SKM-1 treated with dmso at 0.1 percent for 144 hours (cell line): ENCODE results near the gene RITA1.
"Not testable (repeated sequence)": the region's sequence is repeated elsewhere in the genome, so short reads cannot be mapped to it uniquely, and the experiment has no call there.

ENCODE experiments used
- DNase-seq: peaks from one replicate; lab custom pipeline; 2025; ENCODE audit not compliant: unreplicated experiment; lab: John Stamatoyannopoulos, UW

Gene RITA1, protein sequence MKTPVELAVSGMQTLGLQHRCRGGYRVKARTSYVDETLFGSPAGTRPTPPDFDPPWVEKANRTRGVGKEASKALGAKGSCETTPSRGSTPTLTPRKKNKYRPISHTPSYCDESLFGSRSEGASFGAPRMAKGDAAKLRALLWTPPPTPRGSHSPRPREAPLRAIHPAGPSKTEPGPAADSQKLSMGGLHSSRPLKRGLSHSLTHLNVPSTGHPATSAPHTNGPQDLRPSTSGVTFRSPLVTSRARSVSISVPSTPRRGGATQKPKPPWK

DNA sequence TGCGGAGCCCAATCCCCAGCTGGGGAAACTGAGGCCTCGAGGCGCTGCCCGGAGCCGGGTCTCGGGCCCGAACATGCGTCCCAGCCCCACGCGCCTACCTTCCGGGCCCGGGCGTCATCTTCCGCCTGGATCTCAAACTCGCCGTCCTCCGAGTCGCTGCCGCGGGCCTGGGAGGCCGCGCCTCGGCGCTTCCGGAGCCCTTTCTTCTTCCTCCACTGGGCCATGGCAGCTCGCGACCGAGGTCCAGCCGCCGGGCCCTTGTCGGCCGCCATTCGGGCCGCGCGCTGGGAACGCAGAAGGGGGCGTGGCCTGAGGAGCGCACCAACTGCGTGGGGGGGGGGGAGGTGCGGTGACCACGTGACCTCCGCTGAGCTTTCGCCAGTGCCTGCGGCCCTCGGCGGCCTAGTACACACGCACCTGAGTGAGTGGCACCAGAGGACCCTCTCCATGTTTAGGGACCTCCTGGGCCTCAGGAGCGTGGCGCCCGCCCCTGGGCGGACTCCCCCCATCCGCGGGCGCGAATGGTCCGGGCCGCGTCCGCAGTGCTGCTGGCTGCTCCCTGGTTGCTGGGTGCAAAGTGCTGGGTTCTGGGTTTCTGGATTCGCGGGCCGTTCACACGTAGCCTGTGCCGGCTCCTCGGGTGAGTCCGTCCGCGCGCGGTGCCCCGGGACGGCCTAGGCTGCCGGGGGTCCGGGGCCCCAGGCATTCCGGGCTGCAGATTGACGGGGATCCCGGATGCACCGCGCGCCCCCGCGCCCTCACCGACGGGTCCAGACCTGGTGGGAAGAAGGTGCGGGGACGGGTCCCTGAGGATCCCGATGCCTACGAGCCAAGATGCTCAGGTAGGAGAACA, at the start of gene RITA1, which contains the start of gene DDX54:
RITA1 (plus strand) TSS at position 542 of the 853 bp plus-strand sequence. CDS start 1,026 bp downstream, outside the sequence.
DDX54 (minus strand) TSS at position 299 of the 853 bp plus-strand sequence; CDS start at position 272, 27 bp downstream.
- DNase-seq: peak; percentile 48

DNA sequence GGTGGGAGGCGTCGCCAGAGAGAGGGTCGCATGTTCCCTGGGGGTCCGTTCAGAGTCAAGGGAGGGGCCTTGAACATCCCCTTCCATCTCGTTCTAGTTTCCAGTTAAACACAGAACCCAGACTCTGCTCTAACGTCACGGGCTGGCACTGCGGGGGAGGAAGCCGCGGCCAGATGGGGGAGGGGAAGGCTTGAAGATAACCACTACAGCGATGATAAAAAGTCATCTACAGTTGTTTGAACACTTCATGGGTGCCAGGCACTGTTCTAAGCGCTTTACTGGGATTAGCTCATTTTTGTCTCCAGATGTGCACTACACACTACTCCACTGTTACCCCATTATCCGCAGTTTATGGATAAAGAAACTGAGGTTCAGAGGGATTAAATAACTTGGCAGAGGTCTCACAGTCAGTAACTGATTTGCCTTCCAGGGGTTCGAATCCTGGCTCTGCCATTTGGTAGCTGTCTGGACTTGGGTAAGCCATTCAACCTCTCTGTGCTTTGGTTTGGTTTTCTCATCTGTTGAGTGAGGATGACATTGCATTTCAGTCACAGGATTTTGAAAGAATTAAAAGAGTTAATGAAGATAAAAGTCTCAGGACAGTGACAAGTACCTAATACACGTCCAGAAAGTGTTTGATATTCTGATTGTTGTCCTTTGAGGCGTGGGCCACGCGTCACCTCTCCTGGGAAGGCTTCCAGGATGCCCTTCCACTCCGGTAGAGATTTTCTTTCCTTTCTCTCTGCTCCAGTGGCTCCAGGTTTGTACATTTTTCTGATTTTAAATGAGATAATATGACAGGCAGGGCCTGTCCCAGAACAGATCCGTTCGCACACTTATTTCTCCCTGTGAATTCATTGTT, 49.2 kb upstream of the RITA1 start:
- DNase-seq: no peak

DNA sequence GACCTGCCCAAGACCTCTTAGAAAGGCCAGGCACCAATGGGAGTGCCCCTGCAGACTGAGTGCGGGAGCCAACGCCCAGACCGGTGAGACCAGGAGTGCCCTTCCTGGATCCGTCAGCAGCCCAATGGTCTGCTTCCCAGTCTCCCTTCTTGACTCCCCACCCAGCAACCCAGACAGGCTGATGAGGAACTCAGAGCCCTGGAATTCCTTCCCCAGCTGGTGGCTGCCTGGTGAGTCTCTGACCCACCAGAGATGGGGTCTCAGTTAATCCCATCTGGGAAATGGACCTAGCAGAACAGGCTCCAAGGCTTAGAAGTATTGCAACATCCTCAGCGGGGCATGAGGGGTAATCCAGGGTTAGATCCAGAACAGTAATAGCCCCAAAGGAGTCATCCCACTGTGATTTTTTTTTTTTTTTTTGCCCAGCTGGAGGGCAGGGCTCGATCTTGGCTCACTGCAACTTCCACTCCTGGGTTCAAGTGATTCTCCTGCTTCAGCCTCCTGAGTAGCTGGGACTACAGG, 48.5 kb upstream of the RITA1 start:
- DNase-seq: no peak

DNA sequence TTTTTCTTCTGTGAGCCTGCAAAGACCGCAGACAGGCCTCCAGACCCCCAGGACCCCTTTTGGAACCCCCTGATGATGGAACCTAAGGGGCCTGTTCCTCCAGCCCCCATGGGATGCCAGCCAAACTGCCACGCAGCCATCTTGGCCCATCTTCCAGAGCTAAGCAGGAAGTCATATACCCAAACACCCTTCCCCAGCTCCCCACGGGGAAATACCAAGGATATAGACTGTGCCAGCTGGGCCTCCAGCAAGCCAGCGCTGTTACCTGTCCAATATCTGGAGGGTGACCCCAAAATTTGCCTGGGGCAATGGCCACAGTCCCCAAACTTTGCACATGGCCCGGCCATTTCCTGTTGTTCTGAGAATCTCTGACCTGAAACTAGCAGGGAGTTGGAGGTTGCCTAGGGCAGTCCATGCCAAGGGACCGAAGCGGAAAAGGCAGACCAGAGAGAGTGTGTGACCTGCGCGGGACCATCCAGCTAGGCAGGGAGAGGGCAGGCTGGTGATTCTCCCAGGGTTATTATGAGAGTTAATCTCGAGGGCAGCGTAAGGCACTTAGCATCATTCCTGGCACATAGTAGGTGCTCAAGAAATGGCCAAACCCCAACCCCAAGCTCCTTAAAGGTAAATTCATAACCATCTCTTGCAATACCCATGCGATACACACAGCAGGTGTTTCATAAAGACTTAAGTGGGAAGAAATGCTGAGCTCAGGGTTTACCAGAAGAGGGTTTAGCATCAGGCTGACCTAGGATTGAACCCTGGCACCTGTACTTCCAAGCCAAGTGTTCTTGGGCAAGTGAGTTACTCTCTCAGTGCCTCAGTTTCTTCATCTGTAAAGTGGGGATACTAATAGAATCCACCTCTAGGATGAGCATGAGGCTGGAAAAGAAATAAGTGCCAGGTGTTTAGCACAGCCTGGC, 47.4 kb upstream of the RITA1 start:
- no peak for DNase-seq

DNA sequence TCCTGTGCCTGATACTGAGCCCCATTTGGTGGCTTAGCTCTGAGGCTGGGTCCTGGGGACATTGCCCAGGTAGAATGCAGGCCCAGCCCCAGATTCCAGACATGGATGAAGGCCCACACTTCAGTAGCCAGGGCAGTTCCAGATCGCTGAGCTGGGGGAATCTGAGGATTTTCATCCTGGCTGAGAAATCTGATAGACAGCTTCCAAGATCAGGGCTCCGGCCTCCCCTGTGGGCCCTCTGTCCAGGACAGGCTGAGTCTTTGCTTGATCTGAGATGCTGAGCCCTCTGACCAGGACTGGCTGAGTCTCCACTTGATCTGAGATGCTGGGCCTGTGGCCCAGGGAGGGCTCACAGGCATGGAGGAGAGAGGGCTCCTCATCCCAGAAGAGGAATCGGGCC, 46.7 kb upstream of the RITA1 start:
- no peak for DNase-seq

DNA sequence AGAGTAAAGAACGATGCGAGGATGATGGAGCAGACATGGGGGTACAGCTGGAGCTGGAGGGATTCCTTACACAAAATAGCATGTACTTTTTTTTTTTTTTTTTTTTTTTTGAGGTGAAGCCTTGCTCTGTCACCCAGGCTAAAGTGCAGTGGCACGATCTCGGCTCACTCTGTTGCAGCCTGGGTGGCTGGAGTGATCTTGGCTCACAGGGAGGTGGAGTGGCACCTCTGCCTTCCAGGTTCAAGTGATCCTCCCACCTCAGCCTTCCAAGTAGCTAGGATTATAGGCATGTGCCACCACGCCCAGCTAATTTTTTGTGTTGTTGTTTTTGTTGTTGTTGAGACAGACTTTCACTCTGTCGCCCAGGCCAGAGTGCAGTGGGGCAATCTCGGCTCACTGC, 44.8 kb upstream of the RITA1 start:
- DNase-seq: no peak

DNA sequence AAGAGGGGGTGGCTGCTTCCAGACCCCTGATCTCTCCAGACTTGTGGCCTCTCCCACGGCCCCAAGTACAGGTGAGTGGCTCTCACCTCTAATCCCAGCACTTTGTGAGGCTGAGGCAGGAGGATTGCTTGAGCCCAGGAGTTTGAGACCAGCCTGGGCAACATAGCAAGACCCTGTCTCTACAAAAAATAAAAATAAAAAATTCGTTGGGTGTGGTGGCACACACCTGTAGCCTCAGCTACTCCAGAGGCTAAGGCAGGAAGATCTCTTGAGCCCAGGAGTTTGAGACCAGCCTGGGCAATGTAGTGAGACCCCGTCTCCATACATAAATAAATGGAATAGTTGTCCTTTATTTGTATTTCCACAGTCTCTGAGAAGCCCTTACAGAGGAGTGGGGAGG, 43.8 kb upstream of the RITA1 start:
- DNase-seq: not testable (repeated sequence)

DNA sequence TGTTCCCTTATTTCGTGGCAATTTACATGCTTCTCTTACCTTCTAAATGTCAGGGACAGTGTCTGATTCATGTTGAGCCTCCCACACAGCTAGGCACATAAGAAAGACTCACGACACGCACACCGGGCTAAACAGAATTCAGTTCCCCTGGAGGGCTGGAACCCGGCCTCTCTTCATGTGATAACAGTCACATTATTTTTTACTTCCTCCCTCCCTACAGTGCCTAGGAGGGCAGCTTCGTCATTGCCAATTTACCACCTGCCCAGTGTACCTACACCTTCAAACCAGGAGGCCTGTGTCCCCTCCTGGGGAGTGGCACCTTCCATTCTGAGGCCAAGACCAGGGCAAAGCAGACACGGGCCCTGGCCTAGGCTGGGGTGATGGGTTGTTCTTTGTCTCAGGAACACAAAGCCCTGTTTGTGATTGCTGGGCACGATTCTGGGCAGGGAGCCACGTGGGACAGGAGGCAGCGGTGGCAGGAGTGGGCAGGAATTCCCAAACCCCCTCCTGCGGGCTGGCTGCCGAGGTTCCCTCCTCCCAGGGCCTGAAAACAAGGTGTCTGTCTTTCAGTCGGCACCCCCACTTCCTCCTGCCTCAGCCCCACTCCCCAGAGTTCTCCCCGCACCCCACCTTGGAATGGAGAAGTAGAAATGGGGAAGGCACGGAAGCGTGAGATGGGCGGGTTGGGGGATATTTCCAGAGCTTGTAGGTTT, 43.2 kb upstream of the RITA1 start:
- DNase-seq: peak; percentile 58

DNA sequence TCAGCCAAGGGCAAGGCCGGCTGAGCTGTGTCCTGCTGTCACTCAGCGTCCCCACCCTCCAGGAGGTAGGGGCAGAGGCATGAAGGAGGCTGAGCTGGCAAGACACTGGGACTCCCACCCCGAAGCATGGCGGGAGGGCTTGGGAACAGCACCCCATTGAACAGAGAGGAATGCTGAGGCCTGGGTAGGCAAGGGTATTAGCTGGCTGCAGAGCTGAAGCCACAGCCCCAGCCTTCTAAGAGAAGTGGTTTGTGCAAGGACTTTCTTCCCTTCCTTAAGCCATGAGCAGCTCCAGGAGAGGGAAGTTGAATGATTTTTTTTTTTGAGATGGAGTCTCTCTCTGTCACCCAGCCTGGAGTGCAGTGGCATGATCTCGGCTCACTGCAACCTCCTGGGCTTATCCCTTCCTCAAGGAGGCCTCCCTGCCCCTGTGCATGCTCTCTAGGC, 42.6 kb upstream of the RITA1 start:
- peak; percentile 28 for DNase-seq

DNA sequence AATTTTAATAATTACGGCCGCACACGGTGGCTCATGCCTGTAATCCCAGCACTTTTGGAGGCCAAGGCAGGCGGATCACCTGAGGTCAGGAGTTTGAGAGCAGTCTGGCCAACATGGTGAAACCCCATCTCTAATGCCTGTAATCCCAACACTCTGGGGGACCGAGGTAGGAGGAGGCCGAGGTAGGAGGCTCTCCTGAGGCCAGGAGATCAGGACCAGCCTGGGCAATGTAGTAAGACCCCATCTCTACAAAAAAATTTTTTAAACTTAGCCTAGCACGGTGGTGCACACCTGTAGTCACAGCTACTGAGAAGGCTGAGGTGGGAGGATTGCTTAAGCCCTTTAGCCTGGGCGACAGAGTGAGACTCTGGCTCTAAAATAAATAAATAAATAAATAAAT, 41.6 kb upstream of the RITA1 start:
- DNase-seq: no peak

DNA sequence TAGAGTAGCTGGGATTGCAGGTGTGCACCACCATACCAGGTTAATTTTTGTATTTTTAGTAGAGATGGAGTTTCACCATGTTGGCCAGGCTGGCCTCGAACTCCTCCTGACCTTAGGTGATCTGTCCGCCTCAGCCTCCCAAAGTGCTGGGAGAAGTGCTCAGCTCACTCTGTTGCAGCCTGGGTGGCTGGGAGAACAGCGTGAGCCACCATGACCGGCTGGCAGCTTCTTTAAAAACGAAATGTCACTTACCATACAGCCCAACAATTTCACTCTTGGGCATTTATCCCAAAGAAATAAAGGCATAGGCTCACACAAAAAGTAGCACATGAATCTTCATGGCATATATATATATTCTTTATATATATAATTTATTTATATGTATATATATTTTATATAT, 40.7 kb upstream of the RITA1 start:
- no peak for DNase-seq

DNA sequence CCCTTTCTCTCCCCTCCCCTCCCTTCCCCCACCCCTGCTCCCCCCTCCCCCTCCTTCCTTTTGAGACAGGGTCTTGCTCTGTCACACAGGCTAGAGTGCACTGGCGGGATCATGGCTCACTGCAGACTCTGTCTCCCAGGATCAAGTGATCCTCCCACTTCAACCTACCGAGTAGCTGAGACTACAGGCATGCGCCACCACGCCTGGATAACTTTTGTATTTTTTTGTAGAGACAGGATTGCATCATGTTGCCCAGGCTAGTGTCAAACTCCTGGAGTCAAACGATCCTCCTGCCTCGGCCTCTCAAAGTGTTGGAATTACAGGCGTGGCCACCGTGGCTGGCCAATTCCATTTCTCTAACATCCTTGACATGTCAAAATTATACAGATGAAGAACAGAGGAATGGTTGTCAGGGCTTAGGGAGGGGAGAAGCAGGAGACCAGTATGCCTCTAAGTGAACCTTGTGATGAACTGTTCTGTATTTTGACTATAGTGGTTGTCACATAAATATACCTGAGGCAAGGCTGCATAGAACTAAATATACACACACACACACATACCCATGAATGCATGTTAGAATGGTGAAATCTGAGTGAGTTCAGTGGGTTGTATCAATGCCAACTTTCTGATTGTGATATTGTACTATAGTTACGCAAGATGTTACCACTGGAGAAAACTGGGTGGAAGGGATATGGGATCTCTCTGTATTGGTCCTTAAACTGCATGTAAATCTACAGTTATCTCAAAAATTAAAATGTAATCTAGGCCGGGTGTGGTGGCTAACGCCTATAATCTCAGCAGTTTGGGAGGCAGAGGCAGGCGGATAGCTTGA, 39.6 kb upstream of the RITA1 start:
- DNase-seq: no peak

DNA sequence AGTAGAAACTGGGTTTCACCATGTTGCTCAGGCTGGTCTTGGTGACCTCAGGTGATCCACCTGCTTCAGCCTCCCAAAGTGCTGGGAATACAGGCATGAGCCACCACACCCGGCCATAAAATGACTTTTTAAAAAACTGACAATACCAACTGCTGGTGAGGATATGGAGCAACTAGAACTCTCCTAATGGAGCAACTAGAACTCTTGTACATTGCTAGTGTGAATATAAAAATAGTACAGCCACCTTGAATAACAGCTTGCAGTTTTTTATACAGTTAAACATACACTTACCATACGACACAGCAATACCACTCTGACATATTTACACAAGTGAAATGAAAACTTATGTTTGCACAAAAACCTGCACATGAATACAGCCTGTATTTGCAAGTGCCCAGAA, 38.5 kb upstream of the RITA1 start:
- DNase-seq: no peak

DNA sequence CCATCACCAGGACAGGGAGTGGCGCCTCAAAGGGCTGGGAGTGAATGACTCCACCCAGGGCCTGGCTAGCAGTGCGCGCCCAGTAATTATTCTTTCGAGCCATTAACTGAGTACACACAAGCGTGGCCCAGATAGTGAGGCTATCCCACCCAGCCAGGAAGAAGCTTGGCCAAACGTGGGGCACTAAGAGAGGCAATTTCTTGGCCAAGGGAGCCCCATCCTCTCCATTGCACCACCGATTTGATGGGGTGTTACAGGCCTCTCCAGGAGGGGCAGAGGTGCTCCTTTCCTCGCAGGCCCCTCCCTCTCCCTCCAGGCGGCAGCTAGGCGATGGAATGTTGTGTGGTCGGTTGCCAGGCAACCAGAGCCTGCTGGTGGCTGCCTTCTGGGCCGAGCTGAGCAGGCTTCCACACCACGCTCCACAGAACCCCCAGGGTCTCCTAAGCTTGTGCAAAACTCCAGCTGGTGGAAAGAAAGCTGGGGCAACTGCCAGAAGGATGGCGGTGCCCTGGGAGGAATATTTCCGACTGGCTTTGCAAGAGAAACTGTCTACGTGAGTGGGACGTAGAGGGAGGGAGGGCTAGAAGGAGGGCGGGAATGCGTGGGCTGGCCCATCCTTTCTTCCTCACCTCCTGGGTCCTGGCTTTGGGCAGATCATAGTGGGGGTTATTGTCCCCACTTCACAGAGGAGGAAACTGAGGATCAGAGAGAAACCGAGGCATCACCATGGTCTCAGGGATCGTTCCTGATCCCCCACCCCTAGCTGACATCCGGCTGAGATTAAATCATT, 36.0 kb upstream of the RITA1 start, which contains the start of gene CFAP73:
CFAP73 (plus strand) TSS at position 364 of the 790 bp plus-strand sequence; CDS start at position 498, 134 bp downstream.
- no peak for DNase-seq

DNA sequence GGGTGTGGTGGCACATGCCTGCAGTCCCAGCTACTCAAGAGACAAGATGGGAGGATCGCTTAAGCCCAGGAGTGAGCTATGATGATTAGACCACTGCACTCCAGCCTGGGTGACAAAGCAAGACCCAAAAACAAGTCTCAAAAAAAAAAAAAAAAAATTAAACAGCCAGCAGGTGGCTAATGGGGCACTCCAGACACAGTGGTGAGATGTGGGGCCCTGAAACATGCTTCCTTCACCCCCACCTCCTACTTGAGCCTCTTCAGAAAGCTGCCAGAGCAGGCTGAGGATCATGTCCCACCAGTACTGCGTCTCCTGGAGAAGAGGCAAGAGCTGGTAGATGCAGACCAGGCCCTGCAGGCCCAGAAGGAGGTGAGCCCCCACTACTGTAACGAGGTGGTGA, 33.9 kb upstream of the RITA1 start:
- no peak for DNase-seq

DNA sequence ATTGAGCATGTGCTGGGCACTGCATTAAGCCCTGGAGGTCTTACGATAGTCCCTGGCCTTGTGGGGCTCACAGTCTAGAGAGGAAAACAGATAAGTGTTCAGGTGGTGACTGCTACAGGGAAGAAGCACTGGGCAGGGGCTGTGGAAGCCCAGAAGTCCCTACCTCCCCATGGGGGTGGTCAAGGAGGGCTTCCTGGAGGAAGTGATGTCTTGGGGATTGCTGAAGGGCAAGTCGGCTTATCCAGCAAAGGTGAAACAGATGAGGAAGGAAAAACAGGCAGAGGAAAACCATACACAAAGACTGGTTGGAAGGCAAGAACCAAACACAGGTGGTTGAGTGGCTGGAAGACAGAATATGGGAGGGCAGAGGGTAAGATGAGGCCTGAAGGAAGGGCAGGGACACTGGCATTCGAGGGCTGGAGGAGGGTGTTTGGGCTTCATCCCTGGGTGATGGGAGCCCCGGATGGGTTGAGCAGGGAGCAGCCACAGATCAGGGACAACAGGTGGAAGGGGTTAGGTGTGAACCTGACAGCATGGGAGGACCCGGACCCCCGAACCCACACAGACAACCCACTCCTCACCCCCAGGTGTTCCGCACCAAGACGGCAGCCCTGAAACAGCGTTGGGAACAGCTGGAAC, 33.2 kb upstream of the RITA1 start:
- no peak for DNase-seq
